Chondrocyte (in vitro differentiated cells): ENCODE measurements around the gene CHID1. TPM values are rescaled to one million over a fixed set of nuclear protein-coding genes. Genes with fewer than 3 reads are reported as not detected.

Experiments
- DNase-seq: peaks from one replicate; pipeline ENCODE4 v3.0.0; 2021; ENCODE audit warnings: mixed read lengths, low spot score
- H3K27ac Mint-ChIP-seq: one replicate; pipeline ENCODE4 v1.8.0; 2021; ENCODE audit warnings: mild to moderate bottlenecking, moderate library complexity, mixed read lengths; ENCODE audit not compliant: unreplicated experiment
- H3K27me3 Mint-ChIP-seq: 2 replicates; pipeline ENCODE4 v1.8.0; 2021; ENCODE audit warnings: low read depth, mixed read lengths
- H3K36me3 Mint-ChIP-seq: 2 replicates; pipeline ENCODE4 v1.8.0; 2021; ENCODE audit warnings: low read depth, mixed read lengths
- H3K4me1 Mint-ChIP-seq: 2 replicates; pipeline ENCODE4 v1.8.0; 2021; ENCODE audit warnings: low read depth, mild to moderate bottlenecking, mixed read lengths
- H3K4me3 Mint-ChIP-seq: one replicate; pipeline ENCODE4 v1.8.0; 2021; ENCODE audit warnings: mild to moderate bottlenecking, moderate library complexity, mixed read lengths; ENCODE audit not compliant: unreplicated experiment
- H3K9me3 Mint-ChIP-seq: 2 replicates; pipeline ENCODE4 v1.8.0; 2021; ENCODE audit warnings: low read depth, mixed read lengths
- CTCF ChIP-seq: fragments of 200-600 bp; sonication (generic); IDR thresholded peaks from 2 replicates; pipeline ENCODE4 v1.5.0; 2021; ENCODE audit warnings: antibody characterized with exemption, mild to moderate bottlenecking, moderate library complexity
- total RNA-seq: library from RNA; stranded (reverse); gene quantifications from 3 replicates; pipeline ENCODE4 v1.2.1, GENCODE V29; 2021

Gene CHID1
- total RNA-seq, 1 donor from 2014 or later: 90.3 TPM

DNA sequence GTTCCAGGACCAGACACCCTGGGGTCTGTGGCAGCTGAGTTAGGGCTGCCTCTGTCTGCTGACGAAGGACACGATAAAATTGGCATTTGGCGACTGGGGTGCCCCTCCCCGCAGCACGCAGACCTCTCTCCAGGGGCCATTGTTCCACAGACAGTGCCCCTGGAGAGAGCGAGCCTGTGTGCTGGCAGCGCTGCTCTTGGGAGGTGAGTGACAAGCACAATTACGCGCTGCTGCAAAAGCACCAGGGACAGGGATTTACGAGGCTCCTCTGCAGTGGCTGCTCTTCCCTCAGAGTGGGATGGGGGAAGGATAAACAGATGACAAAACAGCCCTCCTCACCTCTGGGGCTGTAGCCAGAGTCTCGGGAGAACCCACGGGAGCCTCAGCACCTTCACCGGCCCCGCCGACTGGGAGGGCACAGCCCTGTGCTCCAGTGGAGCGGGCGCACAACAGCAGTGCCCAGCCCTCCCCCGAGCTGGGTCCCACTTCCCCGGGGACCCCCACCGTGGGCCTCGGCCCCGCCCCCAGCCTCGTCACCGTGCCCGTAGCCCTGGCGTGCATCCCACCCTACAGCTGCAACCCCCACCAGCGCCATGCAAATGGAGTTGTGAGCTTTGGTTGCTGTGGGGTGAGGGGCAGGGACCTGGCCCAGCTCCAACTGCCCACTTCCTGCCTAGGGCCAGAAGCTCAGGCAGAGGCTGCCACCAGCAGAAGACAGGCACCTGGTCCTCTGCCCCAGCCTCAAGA is 19.6 kb downstream of the CHID1 start:
- TF ChIP-seq CTCF: no peak
- Mint-ChIP-seq H3K27ac (no peak overlapping the region), H3K9me3 (no peaks in the 10 kb centered on the region), H3K36me3 (peaks cover 10% of the 10 kb centered on the region), H3K4me3 (no peak overlapping the region), H3K27me3 (no peaks in the 10 kb centered on the region), H3K4me1 (no peaks in the 10 kb centered on the region)
- no peak for DNase-seq

GRCh38 chr11:889687-890475 is 20.7 kb downstream of the CHID1 start:
- Mint-ChIP-seq H3K4me1 (no peaks in the 10 kb centered on the region), H3K9me3 (no peaks in the 10 kb centered on the region), H3K36me3 (peaks cover 10% of the 10 kb centered on the region), H3K27me3 (no peaks in the 10 kb centered on the region), H3K27ac (no peak overlapping the region), H3K4me3 (no peak overlapping the region)
- TF ChIP-seq CTCF: no peak
- no peak for DNase-seq

DNA sequence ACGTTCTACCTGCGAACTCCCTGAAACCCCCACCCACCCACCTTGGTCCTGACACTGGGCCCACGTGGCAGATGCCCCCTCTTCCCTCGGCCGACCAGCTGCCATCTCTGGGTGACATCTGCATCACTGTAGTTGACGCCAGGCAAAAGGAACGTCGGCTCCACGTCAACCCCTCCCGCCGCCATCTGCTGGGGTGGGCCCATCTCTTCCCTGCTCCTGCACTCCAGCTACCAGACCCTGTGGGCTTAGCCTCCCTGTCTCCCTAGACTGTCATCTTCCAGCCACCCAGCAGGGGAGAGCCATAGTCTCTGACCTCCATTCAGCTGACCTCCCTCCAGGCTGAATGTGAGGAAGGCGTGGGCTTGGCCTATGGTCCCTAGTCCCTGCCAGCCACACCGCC is 21.4 kb downstream of the CHID1 start:
- no peaks in the 10 kb centered on the region for H3K27me3 Mint-ChIP-seq
- no peak overlapping the region for H3K4me3 Mint-ChIP-seq
- H3K36me3 Mint-ChIP-seq: peaks cover 10% of the 10 kb centered on the region
- H3K9me3 Mint-ChIP-seq: no peaks in the 10 kb centered on the region
- H3K4me1 Mint-ChIP-seq: no peaks in the 10 kb centered on the region
- no peak for DNase-seq
- H3K27ac Mint-ChIP-seq: no peak overlapping the region
- no peak for TF ChIP-seq CTCF

DNA sequence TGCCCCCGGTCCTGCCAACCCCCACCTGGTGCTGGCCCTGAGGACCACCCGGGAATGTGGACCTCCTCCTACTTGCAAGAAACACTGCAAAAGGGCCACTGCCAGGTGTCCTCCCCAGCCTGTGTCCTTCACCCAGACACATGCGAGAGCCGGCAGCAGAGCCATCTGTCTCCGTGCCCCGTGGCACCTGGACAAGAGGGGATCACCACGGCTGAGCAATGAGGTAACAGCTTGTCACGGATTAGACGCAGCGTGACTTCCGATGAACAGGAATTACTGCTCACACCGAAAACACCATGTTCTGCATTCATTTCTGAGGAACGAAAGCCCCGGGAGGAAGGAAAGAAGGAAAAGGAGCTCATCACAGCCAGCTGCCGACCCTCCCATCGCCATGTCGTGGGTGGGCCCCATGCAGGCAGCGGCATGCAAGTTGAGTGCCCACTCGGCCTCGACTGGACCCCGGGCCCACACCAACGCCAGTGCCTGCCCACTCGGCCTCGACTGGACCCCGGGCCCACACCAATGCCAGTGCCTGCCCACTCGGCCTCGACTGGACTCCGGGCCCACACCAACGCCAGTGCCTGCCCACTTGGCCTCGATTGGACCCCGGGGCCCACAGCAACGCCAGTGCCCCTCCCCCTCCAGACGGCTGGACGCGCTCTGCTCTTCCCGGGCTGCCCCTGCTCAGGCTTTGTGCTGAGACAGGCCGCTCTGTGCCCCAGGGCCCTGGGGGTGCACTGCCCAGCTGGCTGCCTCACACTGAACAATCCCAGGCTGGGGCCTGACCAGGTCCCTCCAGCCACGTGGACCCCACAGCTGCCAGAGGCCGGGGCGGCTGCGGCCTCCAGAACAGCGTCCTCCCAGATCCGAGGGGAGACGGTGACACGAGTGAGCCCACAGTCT is 22.0 kb downstream of the CHID1 start:
- H3K9me3 Mint-ChIP-seq: no peaks in the 10 kb centered on the region
- no peaks in the 10 kb centered on the region for H3K4me1 Mint-ChIP-seq
- no peak overlapping the region for H3K4me3 Mint-ChIP-seq
- no peak for DNase-seq
- H3K36me3 Mint-ChIP-seq: peaks cover 10% of the 10 kb centered on the region
- H3K27ac Mint-ChIP-seq: no peak overlapping the region
- no peak for TF ChIP-seq CTCF
- no peaks in the 10 kb centered on the region for H3K27me3 Mint-ChIP-seq

DNA sequence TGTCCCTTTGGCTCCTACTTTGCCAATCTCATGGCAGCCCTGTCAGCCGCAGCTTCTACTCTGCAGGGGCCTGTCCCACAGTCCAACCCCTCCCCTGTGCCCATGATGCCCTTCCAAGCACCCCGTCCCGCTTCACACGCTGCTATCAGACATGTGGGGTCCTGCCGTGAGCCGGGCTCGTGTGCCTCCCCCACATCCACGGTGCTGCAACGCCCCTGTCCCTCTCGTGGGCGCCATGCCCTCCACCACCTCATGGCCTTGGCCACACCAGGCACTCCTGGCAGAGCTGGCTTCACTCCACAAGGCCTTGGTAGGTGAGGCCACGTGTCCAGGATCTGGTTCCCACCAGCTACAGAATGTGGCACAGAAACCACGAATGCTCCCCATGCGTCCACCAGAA is 23.0 kb downstream of the CHID1 start:
- H3K9me3 Mint-ChIP-seq: no peaks in the 10 kb centered on the region
- H3K4me1 Mint-ChIP-seq: peaks cover 5% of the 10 kb centered on the region
- no peak for TF ChIP-seq CTCF
- no peak overlapping the region for H3K4me3 Mint-ChIP-seq
- H3K27ac Mint-ChIP-seq: no peak overlapping the region
- H3K36me3 Mint-ChIP-seq: peaks cover 10% of the 10 kb centered on the region
- no peak for DNase-seq
- H3K27me3 Mint-ChIP-seq: no peaks in the 10 kb centered on the region
